ENCODE results near the gene MYH9. TPM values are rescaled to one million over a fixed set of nuclear protein-coding genes. Genes with fewer than 3 reads are reported as not detected.
"Not testable (repeated sequence)": the region's sequence is repeated elsewhere in the genome, so short reads cannot be mapped to it uniquely, and the experiment has no call there.

The MYH9 gene
- total RNA-seq, 4 donors from 2014 or later = 215 to 1,171 (median 400) TPM

GRCh38 chr22:36274531-36274930 is 113.2 kb downstream of the MYH9 start:
- TF ChIP-seq POLR2A (IDR thresholded peaks at IDR 0.05) (no peak), CTCF (IDR thresholded peaks at IDR 0.05) (no peak)
- no peaks in the 10 kb centered on the region for H3K36me3 ChIP-seq
- no peaks in the 10 kb centered on the region for H3K27me3 ChIP-seq
- H3K4me3 ChIP-seq = no peak overlapping the region
- no peak for DNase-seq
- H3K27ac ChIP-seq = no peak overlapping the region
- intact Hi-C loops (cut with DNase I; ENCODE audit: low total_unique reads) = no loop called here
- no peaks in the 10 kb centered on the region for H3K4me1 ChIP-seq
- no peaks in the 10 kb centered on the region for H3K9me3 ChIP-seq

DNA sequence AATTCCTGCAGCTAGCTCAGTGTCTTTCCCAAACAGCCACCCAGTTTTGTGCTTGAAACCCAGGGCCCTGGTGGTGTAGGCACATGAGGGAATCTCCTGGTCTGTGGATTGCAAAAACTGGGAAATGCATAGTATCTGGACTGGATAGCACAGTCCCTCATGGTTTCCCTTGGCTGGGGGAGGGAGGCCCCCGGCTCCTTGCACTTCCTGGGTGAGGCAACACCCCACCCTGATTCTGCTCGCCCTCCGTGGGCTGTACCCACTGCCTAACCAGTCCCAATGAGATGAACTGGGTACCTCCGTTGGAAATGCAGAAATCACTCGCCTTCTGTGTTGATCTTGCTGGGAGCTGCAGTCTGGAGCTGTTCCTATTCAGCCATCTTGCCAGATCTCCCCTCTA is 115.8 kb downstream of the MYH9 start:
- H3K4me1 ChIP-seq; H3K9me3 ChIP-seq; intact Hi-C loops (cut with DNase I; ENCODE audit: low total_unique reads); H3K36me3 ChIP-seq; H3K27ac ChIP-seq; H3K4me3 ChIP-seq; DNase-seq; H3K27me3 ChIP-seq: not testable (repeated sequence)

GRCh38 chr22:36271231-36271630 is 116.5 kb downstream of the MYH9 start:
- H3K4me3 ChIP-seq; H3K4me1 ChIP-seq; H3K9me3 ChIP-seq; H3K36me3 ChIP-seq; DNase-seq; intact Hi-C loops (cut with DNase I; ENCODE audit: low total_unique reads); H3K27me3 ChIP-seq; H3K27ac ChIP-seq: not testable (repeated sequence)

GRCh38 chr22:36267896-36268485 is 119.8 kb downstream of the MYH9 start:
- TF ChIP-seq POLR2A (IDR thresholded peaks at IDR 0.05) (no peak), CTCF (IDR thresholded peaks at IDR 0.05) (no peak)
- Histone ChIP-seq H3K27ac (no peak overlapping the region), H3K27me3 (no peaks in the 10 kb centered on the region), H3K36me3 (no peaks in the 10 kb centered on the region), H3K9me3 (no peaks in the 10 kb centered on the region), H3K4me3 (no peak overlapping the region), H3K4me1 (no peaks in the 10 kb centered on the region)
- DNase-seq = peak in 1 of 2 donors; percentile 8
- intact Hi-C loops (cut with DNase I; ENCODE audit: low total_unique reads) = no loop called here

DNA sequence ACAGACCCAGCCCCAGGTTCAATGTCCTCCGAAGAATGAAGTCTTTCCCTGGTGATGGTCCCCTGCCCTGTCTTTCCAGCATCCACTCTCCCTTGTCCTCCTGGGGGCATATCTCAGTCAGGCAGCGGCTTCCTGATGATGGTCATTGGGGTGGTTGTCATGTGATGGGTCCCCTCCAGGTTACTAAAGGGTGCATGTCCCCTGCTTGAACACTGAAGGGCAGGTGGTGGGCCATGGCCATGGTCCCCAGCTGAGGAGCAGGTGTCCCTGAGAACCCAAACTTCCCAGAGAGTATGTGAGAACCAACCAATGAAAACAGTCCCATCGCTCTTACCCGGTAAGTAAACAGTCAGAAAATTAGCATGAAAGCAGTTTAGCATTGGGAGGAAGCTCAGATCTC is 120.7 kb downstream of the MYH9 start:
- intact Hi-C loops (cut with DNase I; ENCODE audit: low total_unique reads) = no loop called here
- no peak for TF ChIP-seq CTCF (IDR thresholded peaks at IDR 0.05)
- TF ChIP-seq POLR2A (IDR thresholded peaks at IDR 0.05) = no peak
- no peaks in the 10 kb centered on the region for H3K36me3 ChIP-seq

GRCh38 chr22:36263886-36264664 is 123.7 kb downstream of the MYH9 start:
- H3K9me3 ChIP-seq; H3K36me3 ChIP-seq; H3K27me3 ChIP-seq; H3K4me3 ChIP-seq; H3K4me1 ChIP-seq; intact Hi-C loops (cut with DNase I; ENCODE audit: low total_unique reads); DNase-seq: not testable (repeated sequence)
- H3K27ac ChIP-seq = peak overlapping the region; percentile 64 to 72

More for the DNA sequence above, 120.7 kb downstream of the MYH9 start:
- no peak overlapping the region for H3K27ac ChIP-seq
- no peaks in the 10 kb centered on the region for H3K27me3 ChIP-seq
- H3K4me1 ChIP-seq = no peaks in the 10 kb centered on the region
- H3K4me3 ChIP-seq = no peak overlapping the region
- no peaks in the 10 kb centered on the region for H3K9me3 ChIP-seq
- DNase-seq = peak in 1 of 2 donors; percentile 7

DNA sequence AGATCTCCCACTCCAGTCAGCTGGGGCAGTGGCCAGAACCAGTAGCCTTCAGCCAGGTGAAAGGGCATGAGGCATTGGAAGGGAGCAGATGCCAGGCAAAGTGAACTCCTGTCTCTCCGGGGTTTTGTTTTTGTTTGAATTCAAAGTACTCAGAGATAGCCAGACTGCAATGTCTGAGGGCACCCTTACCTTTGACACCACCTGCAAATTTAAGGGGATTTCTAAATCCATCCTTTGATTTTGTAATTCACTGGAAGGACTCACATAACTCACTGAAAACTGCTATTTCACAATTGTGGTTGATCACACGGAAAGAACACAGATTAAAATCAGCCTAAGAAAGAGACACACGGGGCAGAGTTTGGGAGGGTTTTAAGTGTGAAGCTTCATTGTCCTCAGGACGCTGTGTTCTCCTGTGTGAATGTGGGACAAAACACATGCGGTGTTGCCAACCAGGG is 124.5 kb downstream of the MYH9 start:
- H3K4me3 ChIP-seq; H3K9me3 ChIP-seq; DNase-seq; H3K36me3 ChIP-seq; H3K27me3 ChIP-seq; intact Hi-C loops (cut with DNase I; ENCODE audit: low total_unique reads): not testable (repeated sequence)
- Histone ChIP-seq H3K4me1 (peaks cover 10 to 14% of the 10 kb centered on the region in 2 donors), H3K27ac (peak overlapping the region; percentile 64 to 72)

GRCh38 chr22:36262307-36262706 is 125.5 kb downstream of the MYH9 start:
- Histone ChIP-seq H3K4me1 (peaks cover 10 to 17% of the 10 kb centered on the region in 2 donors), H3K27ac (peak overlapping the region; percentile 64 to 72)
- intact Hi-C loops (cut with DNase I; ENCODE audit: low total_unique reads); H3K27me3 ChIP-seq; H3K9me3 ChIP-seq; H3K4me3 ChIP-seq; DNase-seq; H3K36me3 ChIP-seq: not testable (repeated sequence)

- intact Hi-C loops (cut with DNase I; ENCODE audit: low total_unique reads); H3K27me3 ChIP-seq; H3K9me3 ChIP-seq; DNase-seq; H3K36me3 ChIP-seq; H3K4me3 ChIP-seq: not testable (repeated sequence)
- peak overlapping the region in 1 of 2 donors; percentile 16 for H3K27ac ChIP-seq
- peaks cover 10 to 17% of the 10 kb centered on the region in 2 donors for H3K4me1 ChIP-seq
Observed at GRCh38 chr22:36261675-36262074, 126.1 kb downstream of the MYH9 start.
